Measurements from ENCODE around the gene MAP3K12.

DNA sequence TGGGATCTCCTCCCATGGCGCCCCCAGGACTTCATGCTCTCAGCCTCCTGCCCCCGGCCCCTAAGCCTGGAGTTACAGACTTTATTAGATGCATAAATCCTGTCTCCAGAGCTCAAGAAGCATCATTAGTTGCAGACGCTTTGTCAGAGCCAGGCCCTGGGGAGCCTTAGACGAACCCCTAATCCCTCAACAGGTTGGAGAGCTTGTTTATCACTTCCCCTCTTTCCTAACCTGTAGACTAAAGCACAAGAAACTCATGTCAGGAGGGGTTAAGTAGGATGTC lies 8.3 kb upstream of the MAP3K12 start:
- TF ChIP-seq, protein P1, sequence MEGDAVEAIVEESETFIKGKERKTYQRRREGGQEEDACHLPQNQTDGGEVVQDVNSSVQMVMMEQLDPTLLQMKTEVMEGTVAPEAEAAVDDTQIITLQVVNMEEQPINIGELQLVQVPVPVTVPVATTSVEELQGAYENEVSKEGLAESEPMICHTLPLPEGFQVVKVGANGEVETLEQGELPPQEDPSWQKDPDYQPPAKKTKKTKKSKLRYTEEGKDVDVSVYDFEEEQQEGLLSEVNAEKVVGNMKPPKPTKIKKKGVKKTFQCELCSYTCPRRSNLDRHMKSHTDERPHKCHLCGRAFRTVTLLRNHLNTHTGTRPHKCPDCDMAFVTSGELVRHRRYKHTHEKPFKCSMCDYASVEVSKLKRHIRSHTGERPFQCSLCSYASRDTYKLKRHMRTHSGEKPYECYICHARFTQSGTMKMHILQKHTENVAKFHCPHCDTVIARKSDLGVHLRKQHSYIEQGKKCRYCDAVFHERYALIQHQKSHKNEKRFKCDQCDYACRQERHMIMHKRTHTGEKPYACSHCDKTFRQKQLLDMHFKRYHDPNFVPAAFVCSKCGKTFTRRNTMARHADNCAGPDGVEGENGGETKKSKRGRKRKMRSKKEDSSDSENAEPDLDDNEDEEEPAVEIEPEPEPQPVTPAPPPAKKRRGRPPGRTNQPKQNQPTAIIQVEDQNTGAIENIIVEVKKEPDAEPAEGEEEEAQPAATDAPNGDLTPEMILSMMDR (IDR thresholded peaks at IDR 0.05; ENCODE audit: low read depth, low read length, poor library complexity, severe bottlenecking) = no peak
- TF ChIP-seq EZH2phosphoT487 (IDR thresholded peaks at IDR 0.05; ENCODE audit: borderline replicate concordance, low read length) = no peak
